NCI-H774 (cell line): ENCODE measurements around the gene COG3.
"Not testable (repeated sequence)": the region's sequence is repeated elsewhere in the genome, so short reads cannot be mapped to it uniquely, and the experiment has no call there.

Source experiments
- DNase-seq: peaks from one replicate; lab custom pipeline; 2025; lab: John Stamatoyannopoulos, UW

Gene COG3, protein sequence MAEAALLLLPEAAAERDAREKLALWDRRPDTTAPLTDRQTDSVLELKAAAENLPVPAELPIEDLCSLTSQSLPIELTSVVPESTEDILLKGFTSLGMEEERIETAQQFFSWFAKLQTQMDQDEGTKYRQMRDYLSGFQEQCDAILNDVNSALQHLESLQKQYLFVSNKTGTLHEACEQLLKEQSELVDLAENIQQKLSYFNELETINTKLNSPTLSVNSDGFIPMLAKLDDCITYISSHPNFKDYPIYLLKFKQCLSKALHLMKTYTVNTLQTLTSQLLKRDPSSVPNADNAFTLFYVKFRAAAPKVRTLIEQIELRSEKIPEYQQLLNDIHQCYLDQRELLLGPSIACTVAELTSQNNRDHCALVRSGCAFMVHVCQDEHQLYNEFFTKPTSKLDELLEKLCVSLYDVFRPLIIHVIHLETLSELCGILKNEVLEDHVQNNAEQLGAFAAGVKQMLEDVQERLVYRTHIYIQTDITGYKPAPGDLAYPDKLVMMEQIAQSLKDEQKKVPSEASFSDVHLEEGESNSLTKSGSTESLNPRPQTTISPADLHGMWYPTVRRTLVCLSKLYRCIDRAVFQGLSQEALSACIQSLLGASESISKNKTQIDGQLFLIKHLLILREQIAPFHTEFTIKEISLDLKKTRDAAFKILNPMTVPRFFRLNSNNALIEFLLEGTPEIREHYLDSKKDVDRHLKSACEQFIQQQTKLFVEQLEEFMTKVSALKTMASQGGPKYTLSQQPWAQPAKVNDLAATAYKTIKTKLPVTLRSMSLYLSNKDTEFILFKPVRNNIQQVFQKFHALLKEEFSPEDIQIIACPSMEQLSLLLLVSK

DNA sequence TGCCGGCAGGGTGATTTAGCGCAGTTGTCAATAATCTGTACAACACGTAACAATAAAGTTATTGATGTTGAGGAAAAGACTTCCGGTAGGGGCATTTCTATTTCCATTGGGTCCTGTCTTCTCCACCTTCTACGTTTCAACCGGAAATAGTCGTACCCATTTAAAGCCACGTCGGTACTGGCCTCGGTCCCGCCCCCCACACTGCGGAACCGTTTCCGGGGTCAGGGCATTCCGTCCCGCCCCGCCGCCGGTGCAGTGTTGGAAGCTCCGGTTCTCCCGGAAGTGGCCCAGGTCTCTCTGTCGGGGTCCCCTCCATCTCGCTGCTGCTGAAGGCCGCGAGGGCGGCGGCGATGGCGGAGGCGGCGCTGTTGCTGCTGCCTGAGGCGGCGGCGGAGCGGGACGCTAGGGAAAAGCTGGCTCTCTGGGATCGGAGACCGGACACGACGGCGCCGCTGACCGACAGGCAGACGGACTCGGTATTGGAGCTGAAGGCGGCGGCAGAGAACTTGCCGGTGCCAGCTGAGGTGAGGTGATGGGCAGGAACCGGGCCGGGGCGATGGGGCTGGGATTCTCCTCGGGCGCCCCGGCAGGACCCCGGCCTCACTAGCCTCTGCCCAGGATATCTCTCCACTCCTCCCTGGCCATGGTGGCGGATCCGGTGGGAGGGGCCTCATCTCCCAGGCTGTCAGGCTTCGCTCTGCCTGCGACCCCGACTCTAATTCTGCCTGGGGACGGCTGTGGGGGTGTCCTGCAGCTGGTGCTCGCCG is at the start of gene COG3:
Gene COG3 (plus strand): TSS at position 253 of the 767 bp plus-strand sequence. CDS start 98 bp downstream, at position 351.
- DNase-seq = peak; percentile 89

DNA sequence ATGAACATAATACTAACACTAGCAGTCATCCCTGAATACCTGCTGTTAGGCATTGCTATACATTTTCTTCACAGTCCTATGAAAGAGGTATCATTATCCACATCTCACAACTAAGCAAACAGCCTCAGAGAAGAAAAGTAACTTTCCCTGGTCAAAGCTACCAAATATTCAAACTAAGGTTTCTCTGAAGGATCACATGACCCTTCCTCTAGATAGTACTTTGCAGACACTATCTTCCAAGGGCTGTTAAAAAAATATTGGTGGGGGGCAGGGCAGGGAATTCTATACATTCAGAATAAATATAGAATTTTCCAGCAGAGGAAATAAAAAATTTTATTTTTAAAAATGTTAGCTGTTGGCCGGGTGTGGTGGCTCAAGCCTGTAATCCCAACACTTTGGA is 49.6 kb upstream of the COG3 start:
- DNase-seq = no peak

DNA sequence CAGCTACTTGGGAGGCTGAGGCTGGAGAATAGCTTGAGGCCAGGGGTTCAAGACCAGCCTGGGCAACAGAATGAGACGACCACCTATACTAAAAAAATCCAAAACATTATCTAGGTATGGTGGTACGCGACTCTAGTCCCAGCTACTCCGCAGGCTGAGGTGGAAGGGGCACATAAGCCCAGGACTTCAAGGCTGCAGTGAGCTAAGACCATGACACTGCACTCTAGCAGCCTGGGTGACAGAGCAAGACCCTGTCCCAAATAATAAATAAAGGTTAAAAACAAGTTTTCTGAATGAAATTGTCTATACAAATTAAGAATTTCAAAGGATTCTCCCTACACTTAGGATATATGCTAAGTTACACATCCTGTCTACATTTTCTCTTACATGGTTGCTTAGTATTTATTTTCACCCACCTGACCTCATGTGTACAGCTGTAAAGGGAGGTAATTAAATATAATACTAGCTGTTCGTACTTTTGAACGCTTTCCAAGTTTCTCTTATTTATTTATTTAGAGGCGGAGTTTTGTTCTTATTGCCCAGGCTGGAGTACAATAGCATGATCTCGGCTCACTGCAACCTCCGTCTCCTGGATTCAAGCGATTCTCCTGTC is 48.1 kb upstream of the COG3 start:
- DNase-seq = peak; percentile 45

DNA sequence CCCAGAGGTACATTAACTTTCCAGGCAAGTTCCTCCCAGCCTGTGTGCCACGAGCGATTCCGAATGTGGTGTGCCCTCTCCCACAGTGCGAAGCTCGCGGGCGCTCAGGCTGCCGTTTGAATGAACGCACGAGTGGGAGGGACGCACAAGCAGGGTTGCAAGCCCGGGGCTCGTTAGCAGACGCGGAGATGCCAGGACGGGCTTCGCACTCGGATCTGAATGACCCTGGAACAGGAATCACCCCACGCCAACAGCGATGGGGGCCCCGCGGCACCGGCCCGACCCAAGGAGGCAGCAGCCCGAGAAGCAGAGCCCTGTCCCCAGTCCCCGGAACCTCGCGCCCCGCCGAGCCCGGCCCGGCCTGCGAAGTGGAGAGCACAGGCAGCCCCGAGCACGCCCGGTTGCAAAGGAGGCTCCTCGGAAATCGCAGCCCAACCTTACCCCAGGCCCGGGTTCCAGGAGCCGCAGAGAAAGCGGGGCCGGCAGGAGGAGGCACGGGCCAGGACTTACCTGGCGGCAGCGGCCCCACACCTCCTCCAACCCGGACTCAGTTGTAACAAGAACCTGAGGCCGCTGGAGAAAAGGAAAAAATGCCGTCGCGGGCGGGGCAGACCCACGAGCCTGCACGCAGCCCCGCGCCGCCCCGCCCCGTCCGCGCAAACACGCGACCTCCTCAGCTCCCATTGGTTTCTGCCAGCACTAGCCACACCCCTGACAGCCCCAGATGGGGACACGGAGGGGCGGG is 46.8 kb upstream of the COG3 start, which contains the start of gene SLC25A30:
Gene SLC25A30 (minus strand): TSS at position 584 of the 745 bp plus-strand sequence. CDS start 6,948 bp downstream, outside the sequence.
- DNase-seq = peak; percentile 58

DNA sequence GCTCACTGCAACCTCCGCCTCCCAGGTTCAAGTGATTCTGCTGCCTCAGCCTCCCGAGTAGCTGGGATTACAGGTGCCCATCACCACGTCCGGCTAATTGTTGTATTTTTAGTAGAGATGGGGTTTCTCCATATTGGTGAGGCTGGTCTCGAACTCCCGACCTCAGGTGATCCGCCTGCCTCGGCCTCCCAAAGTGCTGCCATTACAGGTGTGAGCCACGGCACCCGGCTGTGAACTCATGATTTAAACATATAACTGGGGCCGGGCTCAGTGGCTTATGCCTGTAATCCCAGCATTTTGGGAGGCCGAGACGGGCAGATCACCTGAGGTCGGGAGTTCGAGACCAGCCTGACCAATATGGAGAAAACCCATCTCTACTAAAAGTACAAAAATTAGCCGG is 45.4 kb upstream of the COG3 start:
- not testable (repeated sequence) for DNase-seq

DNA sequence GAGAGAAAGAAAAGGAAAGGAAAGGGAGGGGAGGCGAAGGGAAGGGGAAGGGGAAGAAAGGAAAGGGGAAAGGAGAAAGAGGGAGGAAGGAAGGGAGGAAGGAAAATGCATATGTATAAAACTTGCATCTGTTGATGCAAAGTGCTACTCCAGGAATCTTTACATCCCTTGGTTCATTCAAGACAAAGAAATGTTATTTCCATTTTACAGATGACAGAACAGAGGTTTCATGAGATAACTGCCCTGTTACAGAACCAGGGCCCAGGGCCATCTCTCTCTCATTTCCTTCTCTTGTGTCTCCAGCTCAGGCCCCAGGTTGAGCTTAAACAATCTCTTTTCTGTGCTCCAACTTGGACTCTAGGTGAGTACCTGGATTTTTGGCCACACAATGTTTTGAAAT is 44.8 kb upstream of the COG3 start:
- no peak for DNase-seq

DNA sequence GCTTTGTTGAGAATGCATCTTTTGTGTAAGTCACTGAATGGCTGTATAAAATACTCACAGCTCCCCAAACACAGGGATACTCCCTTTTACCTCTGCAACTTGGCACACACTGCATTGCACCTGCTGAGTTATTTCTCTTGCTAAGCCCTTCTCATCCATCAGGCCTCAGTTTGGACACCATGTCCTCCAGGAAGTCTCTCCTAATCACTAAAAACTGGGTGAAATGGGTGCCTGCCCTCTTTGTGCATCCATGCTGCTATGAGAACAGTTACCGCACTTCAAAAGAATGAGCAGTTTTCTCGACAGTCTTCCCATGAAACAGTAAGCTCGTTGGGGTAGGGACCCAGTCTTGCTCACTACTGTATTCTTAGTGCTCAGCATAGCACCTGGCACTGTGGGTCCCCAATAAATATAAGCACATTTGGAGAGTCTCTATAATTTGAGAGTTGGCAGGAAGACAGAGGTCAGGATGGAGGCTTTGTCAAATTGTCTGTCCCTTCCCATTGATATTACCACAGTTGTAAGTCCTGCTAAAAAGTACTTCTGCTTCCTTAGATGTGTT is 41.9 kb upstream of the COG3 start:
- DNase-seq = no peak

DNA sequence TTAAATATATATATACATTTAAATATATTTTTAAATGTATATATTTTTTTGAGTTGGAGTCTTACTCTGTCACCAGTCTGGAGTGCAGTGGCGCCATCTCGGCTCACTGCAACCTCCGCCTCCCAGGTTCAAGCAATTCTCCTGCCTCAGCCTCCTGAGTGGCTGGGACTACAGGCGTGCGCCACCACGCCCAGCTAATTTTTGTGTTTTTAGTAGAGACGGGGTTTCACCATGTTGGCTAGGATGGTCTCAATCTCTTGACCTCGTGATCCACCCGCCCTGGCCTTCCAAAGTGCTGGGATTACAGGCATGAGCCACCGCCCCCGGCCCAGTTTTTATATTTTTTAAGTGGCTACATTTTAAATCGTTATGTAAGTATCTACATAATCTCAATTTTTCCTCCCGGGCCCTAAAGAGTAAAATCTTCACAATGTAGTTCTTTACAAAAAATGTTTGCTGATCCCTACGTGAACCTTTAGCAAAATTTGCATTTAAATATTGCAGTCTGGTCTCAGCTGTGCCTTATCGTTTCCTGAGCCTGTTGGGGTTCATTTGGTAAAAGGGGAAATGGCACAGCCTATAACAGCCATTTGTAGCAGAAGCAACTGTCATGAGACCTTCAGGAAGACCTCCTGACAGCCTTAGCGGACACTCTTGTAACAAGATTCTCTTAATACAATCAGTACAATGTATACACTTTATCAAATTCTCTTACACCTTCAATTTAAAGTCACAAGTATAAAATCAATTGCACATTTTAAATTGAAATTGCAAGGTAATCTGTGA is 38.5 kb upstream of the COG3 start:
- not testable (repeated sequence) for DNase-seq

DNA sequence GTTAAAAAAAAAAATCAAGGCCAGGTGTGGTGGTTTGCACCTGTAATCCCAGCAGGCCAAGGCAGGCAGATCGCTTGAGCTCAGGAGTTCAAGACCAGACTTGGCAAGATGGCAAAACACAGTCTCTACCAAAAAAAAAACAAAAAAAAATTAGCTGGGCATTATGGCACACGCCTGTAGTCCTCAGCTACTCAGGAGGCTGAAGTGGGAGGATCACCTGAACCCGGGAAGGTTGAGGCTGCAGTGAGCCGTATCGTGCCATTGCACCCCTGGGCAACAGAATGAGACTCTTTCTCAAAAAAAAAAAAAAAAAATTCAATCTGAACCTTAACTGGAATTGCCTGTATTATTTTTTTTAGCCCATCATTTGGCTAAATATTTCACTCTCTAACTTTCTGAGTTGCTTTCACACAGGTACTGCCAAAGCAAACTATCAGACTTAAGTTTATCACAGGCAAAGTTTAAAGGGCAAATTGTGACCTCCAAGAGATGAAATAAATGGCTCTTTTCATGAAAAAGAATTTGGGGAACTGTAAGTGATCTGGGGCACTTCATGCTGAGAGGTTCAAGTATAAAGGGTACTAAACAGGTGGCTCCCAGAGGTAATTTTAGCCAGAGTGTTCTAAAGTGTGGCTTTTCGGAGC is 31.9 kb upstream of the COG3 start:
- no peak for DNase-seq

DNA sequence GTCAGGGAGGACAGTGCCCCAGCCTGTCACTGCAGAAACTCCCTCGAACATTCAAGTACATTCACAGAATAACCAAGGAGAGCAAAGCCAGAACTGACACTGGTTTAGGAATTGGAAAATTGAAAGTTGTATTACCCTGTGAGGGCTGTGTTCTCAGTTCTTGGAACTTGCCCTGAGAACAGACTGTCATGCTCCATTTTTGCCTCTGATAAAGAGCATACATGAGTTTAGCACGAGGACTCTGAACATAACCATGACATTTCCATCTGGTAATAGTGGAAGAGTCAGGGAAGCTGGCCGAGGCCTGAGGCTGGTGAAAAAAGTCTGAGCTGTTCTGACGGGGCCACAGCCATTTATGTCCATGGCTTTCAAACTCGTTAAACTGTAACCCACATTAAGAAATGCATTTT is 31.4 kb upstream of the COG3 start:
- DNase-seq = no peak

DNA sequence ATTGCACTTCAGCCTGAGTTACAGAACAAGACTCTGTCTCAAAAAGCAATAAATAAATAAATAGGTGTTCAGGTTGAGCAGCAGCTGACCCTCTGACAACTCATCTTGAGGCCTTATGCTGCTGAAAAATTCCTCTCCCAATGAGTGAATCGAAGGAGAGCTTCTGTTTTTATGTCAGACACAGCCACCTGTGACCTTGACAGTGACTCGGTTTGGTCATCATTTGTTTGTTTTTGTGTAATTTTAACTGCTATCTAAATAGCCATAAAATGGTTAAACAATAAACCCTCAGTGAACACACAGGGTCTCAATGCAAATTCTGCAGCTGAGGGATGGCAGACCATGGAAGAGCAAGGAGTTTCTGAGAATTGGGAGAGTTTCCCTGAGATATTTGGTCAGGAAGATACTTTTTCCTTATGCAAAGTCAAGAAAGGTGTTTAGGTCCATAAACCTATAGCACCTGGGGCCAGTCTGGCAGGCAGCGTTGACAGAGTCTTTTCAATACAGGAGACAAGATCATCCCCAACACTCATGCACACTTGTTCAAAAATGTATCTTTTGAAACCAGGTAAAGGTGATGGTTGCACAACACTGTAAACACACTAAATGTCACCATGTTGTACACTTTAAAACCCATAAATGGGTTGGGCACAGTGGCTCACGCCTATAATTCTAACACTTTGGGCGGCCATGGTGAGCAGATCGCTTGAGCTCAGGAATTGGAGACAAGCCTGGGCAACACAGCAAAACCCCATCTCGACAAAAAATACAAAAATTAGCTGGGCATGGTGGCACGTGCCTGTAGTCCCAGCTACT is 30.0 kb upstream of the COG3 start:
- no peak for DNase-seq

DNA sequence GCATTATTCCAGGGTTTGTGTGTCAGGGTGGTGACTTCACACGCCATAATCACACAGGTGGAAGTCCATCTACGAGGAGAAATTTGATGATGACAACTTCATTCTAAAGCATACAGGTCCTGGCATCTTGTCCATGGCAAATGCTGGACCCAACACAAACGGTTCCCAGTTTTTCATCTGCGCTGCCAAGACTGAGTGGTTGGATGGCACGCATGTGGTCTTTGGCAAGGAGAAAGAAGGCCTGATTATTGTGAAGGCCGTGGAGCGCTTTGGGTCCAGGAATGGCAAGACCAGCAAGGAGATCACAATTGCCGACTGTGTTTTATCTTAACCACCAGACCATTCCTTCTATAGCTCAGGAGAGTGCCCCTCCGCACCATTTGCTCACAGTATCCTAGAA is 28.4 kb upstream of the COG3 start:
- no peak for DNase-seq

DNA sequence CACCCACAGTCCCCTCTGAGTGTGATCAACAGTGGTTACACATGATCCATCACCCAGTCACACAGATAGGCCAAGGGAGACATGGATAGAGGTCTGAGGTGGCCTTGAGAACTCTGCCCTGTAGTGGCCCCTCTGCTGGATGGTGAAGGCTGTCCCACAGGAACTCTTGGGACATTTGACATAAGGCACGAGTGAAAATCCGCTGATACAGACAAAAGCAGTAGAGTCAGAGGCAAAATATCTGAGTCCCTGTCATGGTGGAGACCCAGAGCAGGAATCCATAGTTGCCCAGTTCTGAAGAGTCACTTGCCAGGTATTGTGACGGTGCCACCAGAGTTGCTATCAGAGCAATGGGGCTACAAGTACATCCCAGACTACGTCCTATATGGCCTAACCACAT is 27.8 kb upstream of the COG3 start:
- DNase-seq = no peak

DNA sequence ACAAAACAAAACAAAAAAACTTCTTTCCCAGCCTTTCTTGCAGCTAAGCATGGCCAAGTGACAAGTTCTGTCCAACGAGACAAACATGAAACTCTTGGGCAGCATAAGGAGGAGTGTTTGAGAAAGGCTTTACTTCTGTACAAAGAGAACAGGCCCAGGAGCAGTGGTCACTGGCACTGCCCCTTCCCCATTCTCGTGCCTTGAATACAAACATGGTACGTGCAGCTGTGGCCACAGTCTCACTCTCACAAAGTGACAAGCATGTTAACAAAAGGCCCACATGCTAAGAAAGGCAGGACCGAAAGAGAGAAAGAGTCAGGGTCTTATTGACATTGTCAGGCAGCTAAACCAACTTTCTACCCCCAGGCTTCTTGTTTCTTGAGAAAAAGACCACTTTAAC is 26.8 kb upstream of the COG3 start:
- no peak for DNase-seq

DNA sequence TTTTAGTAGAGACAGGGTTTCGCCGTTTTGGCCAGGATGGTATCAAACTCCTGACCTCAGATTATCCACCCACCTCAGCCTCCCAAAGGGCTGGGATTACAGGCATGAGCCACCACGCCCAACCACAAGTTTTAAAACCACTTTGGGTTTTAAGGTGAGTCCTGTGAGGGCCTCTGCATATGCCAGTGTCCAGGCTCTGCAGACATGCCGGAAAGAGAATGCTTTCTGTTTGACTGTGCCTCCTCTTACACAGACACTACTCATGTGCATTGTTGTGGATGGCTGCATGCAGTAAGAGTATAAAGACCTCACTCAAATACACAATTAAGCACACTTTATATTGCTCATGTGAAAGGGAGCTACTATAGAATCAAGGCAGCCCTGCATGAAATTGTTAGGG is 25.7 kb upstream of the COG3 start:
- no peak for DNase-seq

DNA sequence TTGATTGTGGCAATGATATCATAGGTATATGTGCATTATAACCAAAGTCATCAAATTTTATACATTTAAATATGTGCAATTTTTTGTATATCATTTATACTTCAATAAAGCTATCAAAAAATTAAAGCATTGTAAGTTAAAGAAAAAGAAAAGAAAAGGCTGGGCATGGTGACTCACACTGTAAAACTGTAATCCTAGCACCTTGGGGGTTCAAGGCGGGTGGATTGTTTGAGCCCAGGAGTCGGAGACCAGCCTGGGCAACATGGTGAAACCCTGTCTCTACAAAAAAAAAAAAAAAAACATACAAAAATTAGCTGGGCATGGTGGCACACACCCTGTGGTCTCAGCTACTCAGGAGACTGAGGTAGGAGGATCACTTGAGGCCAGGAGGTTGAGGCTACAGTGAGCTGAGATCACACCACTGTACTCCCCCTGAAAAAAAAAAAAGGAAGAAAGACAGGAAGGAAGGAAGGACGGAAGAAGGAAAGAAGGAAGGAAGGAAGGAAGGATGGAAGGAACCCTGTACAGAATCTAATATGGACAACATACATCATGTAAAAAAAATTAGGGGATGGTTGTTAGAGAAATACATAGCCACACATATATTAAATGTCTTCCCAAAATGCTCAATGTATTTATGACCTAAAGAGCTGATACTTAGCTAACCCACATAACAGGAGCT is 24.8 kb upstream of the COG3 start:
- DNase-seq = no peak

DNA sequence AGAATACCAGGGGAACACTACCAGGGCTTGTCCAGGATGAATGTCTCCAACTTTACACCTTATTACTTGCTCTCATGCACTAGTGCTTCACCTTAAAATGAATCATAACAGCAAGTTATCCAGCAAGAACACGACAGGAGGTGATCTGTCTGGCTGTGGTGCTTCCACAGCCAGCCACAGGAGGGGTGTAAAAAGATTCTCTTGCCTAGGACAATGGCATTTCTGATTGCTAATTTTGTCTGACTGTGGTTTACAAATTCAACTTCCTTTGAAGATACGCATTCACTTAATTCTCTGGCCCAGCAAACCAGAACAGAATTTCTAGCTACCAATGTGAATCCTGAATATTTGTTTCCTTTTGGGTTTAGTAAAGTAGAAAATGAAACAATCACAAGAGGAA is 23.1 kb upstream of the COG3 start:
- no peak for DNase-seq

DNA sequence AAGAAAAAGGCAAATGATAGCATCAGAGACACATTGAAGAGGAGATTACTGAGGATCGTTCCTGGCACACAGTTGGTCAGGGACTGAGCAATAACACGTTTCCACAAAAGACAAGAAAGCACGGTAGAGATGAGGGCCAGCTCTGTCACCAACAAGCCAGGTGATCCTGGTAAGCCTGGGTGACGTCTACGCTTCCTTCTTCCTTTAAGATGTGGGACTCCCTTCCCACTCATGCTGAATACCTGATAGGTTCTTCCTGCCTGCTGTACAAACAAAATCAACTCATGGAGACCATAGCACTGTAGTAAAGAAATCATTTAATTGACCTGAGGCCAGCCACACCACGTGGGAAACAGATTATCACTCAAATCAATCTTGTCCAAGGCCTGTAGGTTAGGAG is 19.7 kb upstream of the COG3 start:
- DNase-seq = no peak
